Measurements from ENCODE around the gene TCOF1.
"Not testable (repeated sequence)": the region's sequence is repeated elsewhere in the genome, so short reads cannot be mapped to it uniquely, and the experiment has no call there.

TCOF1 gene

GRCh38 chr5:150407096-150407720, 49.7 kb downstream of the TCOF1 start:
- DNase-seq: no peak

- no peak for DNase-seq
Measured at GRCh38 chr5:150408231-150408943, 50.9 kb downstream of the TCOF1 start.

- peak; percentile 88 for DNase-seq
Measured at GRCh38 chr5:150409638-150410523, 52.4 kb downstream of the TCOF1 start.

GRCh38 chr5:150410524-150411244, 53.2 kb downstream of the TCOF1 start:
- DNase-seq: peak; percentile 57

GRCh38 chr5:150411245-150411979, 53.9 kb downstream of the TCOF1 start:
- DNase-seq: peak; percentile 7

- peak; percentile 96 for DNase-seq
Measured at GRCh38 chr5:150412319-150413175, 55.0 kb downstream of the TCOF1 start, which contains the start of gene CD74. TSS of gene CD74 (minus strand) at chr5:150412910. CDS start at chr5:150412749, 161 bp downstream.

GRCh38 chr5:150413176-150413901, 55.8 kb downstream of the TCOF1 start:
- DNase-seq: no peak

- not testable (repeated sequence) for DNase-seq
Measured at GRCh38 chr5:150413902-150414790, 56.6 kb downstream of the TCOF1 start.

GRCh38 chr5:150419630-150420270, 62.3 kb downstream of the TCOF1 start:
- DNase-seq: no peak

GRCh38 chr5:150422075-150422474, 64.6 kb downstream of the TCOF1 start:
- DNase-seq: no peak

- no peak for DNase-seq
Measured at GRCh38 chr5:150422758-150423157, 65.3 kb downstream of the TCOF1 start.

- DNase-seq: not testable (repeated sequence)
Measured at GRCh38 chr5:150426165-150426564, 68.7 kb downstream of the TCOF1 start.

- peak; percentile 14 for DNase-seq
Measured at GRCh38 chr5:150428106-150428876, 70.8 kb downstream of the TCOF1 start.

GRCh38 chr5:150428978-150429377, 71.5 kb downstream of the TCOF1 start:
- no peak for DNase-seq

- no peak for DNase-seq
Measured at GRCh38 chr5:150429410-150429873, 71.9 kb downstream of the TCOF1 start.

- DNase-seq: no peak
Measured at GRCh38 chr5:150431048-150431447, 73.6 kb downstream of the TCOF1 start.

GRCh38 chr5:150431574-150431973, 74.1 kb downstream of the TCOF1 start:
- no peak for DNase-seq

GRCh38 chr5:150434464-150434863, 77.0 kb downstream of the TCOF1 start:
- no peak for DNase-seq
